HT1080 (cell line): ENCODE data around the gene GABRB1. TPM values are rescaled to one million over a fixed set of nuclear protein-coding genes. Genes with fewer than 3 reads are reported as not detected.

ENCODE experiments used
- DNase-seq: peaks from one replicate; pipeline ENCODE4 v3.0.0-alpha.2; 2015; ENCODE audit warnings: low read depth
- polyA plus RNA-seq, 2 experiments: library from polyadenylated mRNA; depleted of rRNA; stranded (reverse); fragments of >200 nt; gene quantifications; 2 replicates each; pipeline ENCODE4 v1.2.3, GENCODE V29; 2015
- total RNA-seq: library from RNA; depleted of rRNA; stranded (reverse); fragments of >200 nt; shearing (Covaris generic); gene quantifications from 2 replicates; pipeline ENCODE4 v1.2.3, GENCODE V29; 2014; rRNA removed

The GABRB1 gene
- 0.53 and 0.76 TPM in 2 replicates for total RNA-seq
- 0.14 and 0.17 TPM in 2 replicates for polyA plus RNA-seq (2015; cell fraction: cytosol; rRNA removed)
- 0.78 and 1.6 TPM in 2 replicates for polyA plus RNA-seq (2015; cell fraction: nucleus; rRNA removed)

- DNase-seq, result no peak
These were observed at the start of gene GABRB1 for GRCh38 chr4:47031011-47031678. GABRB1 (plus strand) TSS chr4:47031567.

DNA sequence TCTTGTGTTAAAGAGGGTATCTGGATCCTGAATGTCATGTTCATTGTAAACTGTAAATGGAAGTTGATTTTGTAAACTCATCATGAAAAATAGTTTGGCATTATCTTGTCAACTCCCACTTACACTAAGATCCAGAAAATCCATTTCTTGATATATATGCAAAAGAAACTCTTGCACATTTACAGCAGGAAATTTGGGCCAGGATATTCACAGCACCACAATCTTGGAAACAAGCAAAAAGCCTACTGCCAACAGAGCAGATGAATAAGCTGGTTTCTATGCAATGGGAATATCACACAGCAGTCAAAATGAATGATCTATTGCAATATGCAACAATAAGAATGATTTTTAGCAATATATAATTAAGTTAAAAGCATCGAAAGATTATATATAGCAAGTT is 46.6 kb upstream of the GABRB1 start:
- DNase-seq, result no peak

GRCh38 chr4:46986922-46987638 is 44.3 kb upstream of the GABRB1 start:
- DNase-seq, result no peak

DNA sequence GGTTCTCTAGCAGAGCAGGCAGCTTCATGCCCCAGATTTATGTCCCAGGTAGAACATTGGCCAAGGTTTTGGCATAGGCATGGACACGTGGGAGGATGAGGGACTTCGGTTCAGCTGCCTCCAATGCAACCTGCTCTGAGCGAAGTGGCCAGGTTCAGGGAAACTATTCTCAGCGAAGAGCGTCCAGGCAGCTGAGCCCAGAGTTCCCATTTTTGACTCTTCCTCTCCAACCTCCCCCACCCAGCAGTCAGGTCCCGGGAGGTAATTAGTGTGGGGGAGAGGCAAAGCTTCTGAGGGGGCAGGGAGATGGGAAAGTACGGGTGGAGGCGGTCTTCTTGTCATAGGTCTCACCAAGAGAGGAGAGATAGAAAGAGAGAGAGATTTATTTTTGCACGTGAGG is 39.0 kb upstream of the GABRB1 start:
- DNase-seq, result no peak

DNA sequence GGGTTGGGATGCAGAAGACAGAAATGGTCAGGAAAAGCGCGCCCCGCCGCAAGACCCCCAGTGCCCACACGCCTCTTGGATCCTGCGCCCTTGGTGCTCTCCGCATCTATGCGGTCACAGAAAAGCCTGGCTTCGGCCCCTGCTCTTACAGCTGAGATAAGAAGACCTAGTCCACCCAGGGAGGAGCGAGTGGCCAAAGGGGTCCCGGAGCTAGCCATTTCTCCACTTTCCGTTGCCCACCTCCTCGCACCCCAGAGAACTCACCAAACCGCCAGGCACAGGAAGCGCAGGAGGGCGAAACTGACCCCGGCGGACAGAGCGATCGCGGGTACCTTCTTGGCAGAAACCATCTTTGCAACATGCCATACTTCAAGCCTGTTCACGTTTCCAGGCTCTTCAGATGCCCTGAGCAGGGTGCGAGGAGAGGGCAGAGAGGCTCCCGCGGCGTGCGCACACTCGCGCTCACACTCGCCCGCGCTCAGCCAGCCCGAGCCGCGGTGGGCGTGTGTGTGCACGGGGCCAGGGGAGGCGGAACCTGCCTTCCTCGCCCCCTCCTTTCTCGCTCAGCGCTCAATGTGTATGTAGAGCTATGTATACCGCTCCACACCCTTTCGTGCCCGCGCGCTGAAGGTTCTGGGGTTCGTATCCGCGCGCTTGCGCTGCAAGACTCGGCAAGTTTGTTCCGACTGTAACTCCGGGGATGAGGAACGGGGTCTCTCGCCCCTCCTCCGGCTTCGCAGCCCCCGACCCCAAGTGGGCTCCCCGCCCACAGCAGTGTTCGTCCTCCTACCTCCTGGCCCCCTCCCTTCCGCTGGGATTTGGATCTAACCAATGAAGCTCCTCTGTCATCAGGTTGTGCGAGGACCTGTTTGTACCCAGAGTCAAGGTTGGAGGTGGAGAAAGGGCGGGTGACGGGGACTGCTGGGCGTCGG is 38.0 kb upstream of the GABRB1 start, which contains the start of gene GABRA4:
TSS of gene GABRA4 (minus strand) at position 507 of the 932 bp plus-strand sequence. CDS start at position 350, 157 bp downstream.
- no peak for DNase-seq

DNA sequence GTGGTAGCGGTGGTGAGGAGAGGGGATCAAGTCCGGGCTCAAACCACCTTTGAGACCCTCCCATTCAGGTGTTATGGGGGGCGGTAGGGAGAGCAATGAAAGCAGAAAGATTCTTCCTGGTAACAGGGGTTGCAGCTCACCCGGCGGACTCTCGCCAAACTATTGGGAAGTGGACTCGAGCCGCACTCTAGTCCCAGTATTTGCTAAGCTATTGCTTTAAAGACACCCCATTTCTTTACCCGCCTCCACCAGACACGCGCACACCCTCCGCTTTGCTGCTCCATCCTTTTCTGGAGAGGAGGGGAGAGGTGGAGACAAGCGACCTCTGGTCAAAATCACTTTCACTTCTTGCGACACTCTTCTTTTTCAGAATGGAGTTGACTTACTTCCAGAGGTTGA is 37.4 kb upstream of the GABRB1 start:
- DNase-seq, result no peak

DNA sequence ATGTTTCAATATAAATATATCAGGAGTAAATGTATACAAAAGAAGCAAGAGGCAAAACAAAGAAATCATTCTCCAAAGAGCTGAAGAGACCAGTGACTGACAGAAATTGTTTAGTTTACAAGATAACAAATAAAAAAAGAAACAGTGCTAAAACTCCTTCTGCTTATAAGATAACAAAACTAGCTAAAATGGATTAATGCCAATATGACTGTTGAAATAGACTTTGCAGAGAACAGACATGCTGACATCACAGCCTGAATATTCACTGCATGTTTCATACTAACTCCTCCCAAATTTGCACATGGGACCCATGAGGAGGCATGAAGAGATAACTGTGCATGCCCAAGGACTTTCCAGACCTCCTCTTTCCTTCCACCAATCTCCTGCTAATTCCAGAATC is 31.8 kb upstream of the GABRB1 start:
- DNase-seq, result no peak

- DNase-seq, result no peak
These were observed 31.0 kb upstream of the GABRB1 start for GRCh38 chr4:47000406-47000805.

DNA sequence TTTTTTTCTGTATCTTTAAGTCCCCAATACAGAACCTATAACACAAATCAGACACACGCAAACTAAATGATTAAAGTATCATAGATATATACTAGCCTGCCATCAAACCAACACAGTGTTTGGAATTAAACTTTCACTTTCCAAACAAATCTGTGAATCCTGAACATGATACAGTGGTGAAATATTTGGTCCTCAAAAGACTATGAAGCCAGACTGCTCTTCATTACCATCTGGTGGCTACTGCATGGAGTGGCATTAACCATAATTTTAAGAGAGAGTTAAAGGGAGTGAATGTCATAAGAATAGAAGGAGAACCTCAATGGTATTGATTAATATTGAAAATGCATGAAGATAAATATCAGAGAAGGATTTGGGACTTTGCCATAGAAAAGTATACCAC is 28.8 kb upstream of the GABRB1 start:
- DNase-seq, result peak; percentile 13

DNA sequence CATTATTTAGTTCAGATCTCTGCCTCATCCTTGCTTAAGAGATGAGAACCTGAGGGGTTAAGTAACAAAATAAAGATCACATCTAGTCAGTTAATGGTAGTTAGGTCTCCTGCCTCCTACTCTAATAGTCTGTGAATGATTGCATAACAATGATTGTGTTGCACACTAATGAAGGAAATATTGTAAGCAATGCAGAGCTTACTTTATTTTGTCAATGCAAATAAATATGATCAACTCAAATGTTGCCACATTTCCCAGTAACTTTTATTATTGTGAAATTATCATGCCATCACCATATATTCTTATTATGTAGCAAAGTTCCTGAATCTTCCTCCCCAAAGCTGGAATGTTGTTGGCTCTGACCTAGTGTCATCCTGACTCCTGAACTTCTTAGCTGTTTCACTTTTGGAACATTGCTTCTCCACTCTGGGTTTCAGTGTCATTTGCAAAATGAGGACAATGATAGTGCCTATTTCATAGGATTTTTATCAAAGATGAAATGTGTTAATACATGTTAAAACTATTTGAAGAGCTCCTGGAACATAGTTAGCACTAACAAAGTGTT is 20.9 kb upstream of the GABRB1 start:
- DNase-seq, result no peak

- no peak for DNase-seq
These were observed 20.4 kb upstream of the GABRB1 start for GRCh38 chr4:47010912-47011446.

DNA sequence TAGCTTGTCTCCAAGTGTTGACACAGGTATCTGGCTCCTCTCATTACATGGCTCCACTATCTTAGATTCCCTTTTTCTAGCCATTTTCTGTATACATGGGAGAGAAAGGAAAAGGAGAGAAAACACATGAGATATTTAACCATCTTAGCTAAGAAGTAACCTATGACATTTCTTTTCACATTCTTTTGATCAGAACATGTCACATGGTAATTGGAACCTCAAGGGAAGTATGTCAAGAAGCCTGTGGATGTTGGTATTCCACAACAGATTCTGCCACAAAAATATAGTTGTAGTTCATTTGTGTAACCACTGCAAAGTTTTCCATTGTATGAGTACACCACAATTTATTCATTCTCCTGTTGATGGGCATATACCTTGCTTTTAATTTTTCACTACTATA is 18.7 kb upstream of the GABRB1 start:
- no peak for DNase-seq

DNA sequence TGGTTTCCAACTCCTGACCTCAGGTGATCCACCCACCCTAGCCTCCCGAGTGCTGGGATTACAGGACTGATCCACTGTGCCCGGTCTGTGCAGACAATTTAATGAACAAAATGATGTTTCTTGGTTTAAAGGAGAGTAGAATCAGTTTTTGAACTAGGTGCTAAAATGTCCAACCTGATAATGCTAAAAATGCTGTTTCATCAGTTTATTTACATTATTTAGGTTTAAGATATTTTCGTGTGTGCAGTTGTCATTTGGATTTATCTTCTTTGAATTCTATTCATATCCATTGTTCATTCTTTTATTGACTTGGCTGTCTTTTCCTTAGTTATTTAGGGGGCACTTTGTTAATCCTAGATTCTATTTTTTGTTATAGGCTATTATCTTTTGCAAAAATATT is 18.0 kb upstream of the GABRB1 start:
- no peak for DNase-seq

GRCh38 chr4:47017081-47017480 is 14.3 kb upstream of the GABRB1 start:
- no peak for DNase-seq

DNA sequence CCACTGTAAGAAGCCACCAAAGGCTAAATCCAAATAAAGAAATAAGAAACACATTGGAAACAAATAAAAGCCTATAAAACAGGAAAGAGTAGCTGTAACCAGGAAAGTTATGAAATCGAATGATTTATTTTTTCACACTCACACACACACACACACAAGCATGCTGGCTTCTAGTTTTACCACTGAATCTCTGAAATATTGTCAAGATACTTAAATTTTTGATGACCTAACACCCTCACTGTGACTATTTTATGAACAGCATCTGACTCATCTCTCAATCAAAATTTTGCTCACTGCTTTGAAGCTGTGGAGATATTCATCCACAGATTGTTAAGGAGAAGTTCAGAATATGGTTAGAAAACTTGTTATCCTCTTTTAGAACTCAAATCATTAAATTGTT is 13.9 kb upstream of the GABRB1 start:
- DNase-seq, result peak; percentile 48

- peak; percentile 11 for DNase-seq
These were observed 511 bp downstream of the GABRB1 start for GRCh38 chr4:47031751-47032404.

- peak; percentile 77 for DNase-seq
These were observed 1.2 kb downstream of the GABRB1 start for GRCh38 chr4:47032405-47033106.

DNA sequence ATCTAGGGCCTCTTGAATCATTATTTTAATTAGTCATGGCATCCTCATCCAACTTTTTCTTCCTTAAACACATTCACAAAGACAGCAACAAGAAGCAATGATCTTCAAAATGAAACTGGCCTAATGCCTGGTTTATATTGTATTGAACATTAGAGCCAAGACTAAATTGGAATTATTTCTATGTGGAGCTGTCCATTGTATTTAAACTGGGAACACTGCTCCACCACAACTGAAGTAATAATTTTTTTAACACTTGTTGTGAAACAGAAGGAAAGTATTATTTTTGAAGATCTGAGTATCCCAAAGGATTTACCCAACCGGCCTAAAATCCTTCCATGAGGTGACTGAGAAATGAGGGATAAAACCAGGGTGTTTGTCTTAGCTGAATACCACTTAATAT is 6.9 kb downstream of the GABRB1 start:
- DNase-seq, result no peak

- no peak for DNase-seq
These were observed 9.5 kb downstream of the GABRB1 start for GRCh38 chr4:47040828-47041227.

GRCh38 chr4:47043821-47044220 is 12.5 kb downstream of the GABRB1 start:
- no peak for DNase-seq
